Spleen (tissue), 11 donors: ENCODE data around the gene LRRC8D. TPM values are rescaled to one million over a fixed set of nuclear protein-coding genes. Genes with fewer than 3 reads are reported as not detected.

Experiments used
- DNase-seq: peaks from one replicate; pipeline ENCODE4 v3.0.0-alpha.2; 2020
- H3K27ac ChIP-seq, 8 donors: fragments of 200-600 bp; sonication (generic) in 7 of 8; 1 replicate in 4 of 8; 2 replicates in 4 of 8; pipeline versions ENCODE4 v1.5.0 to v1.8.0; 2016 to 2021; ENCODE audit warnings: inconsistent platforms in 4 of 8, mild to moderate bottlenecking in 4 of 8, moderate library complexity in 1 of 8
- H3K27me3 ChIP-seq, 7 donors: fragments of 200-600 bp; sonication (generic) in 6 of 7; replicated peaks in 1 of 7; 1 replicate in 4 of 7; 2 replicates in 3 of 7; pipeline versions ENCODE4 v1.5.0 to v1.8.0; 2016 to 2021; ENCODE audit warnings: inconsistent platforms in 3 of 7, mild to moderate bottlenecking in 1 of 7
- H3K36me3 ChIP-seq, 6 donors: fragments of 200-600 bp; sonication (generic) in 5 of 6; 1 replicate in 4 of 6; 2 replicates in 2 of 6; pipeline versions ENCODE4 v1.5.0 to v1.8.0; 2016 to 2021; ENCODE audit warnings: inconsistent platforms in 2 of 6
- H3K4me1 ChIP-seq, 6 donors: fragments of 200-600 bp; sonication (generic) in 5 of 6; 1 replicate in 3 of 6; 2 replicates in 3 of 6; pipeline versions ENCODE4 v1.5.0 to v1.8.0; 2016 to 2021; ENCODE audit warnings: inconsistent platforms in 3 of 6
- H3K4me3 ChIP-seq, 8 donors: fragments of 200-600 bp; sonication (generic) in 7 of 8; 1 replicate in 4 of 8; 2 replicates in 4 of 8; pipeline versions ENCODE4 v1.5.0 to v1.8.0; 2016 to 2021; ENCODE audit warnings: inconsistent platforms in 4 of 8, mild to moderate bottlenecking in 4 of 8, moderate library complexity in 2 of 8
- H3K9me3 ChIP-seq, 8 donors: fragments of 200-600 bp; sonication (generic) in 7 of 8; 1 replicate in 4 of 8; 2 replicates in 4 of 8; pipeline versions ENCODE4 v1.5.0 to v1.8.0; 2016 to 2021; ENCODE audit warnings: inconsistent platforms in 4 of 8
- POLR2A ChIP-seq, 3 donors: fragments of 450-650 bp; IDR thresholded peaks; one replicate each; pipeline ENCODE4 v1.5.1; 2017; ENCODE audit warnings: antibody characterized with exemption in 3 of 3, mild to moderate bottlenecking in 1 of 3
- POLR2AphosphoS5 ChIP-seq, 3 donors: sonication (generic); formaldehyde crosslinking; IDR thresholded peaks; one replicate each; pipeline ENCODE4 v1.5.1; 2017; ENCODE audit warnings: antibody characterized with exemption in 3 of 3
- WGBS, 5 donors: extraction: QIAGEN DNeasy Blood & Tissue Kit in 3 of 5; methylation state at CpG; one replicate each; pipeline versions ENCODE4 v1.1.5 to v1.1.7; 2013 to 2018; 5-methylcytosine and 5-hydroxymethylcytosine counted together
- intact Hi-C: fragments of 100-400 bp; cut with DNase I; formaldehyde crosslinking; loops from one replicate; pipeline ENCODE4 v1.15.0; 2023; ENCODE audit warnings: low total_unique reads
- polyA plus RNA-seq, 3 donors: library from polyadenylated mRNA; stranded (reverse); fragments of 200-250 nt; gene quantifications; one replicate each; pipeline ENCODE4 v1.2.1, GENCODE V29; 2013
- total RNA-seq, 7 donors: library from RNA; depleted of rRNA in 3 of 7; stranded (reverse); fragments of >200 nt in 3 of 7; fragmentation: NEBNext Ultra II Directional in 4 of 7; extraction: Animal tissue kit (Norgen Biotek cat#: 25700) in 4 of 7; gene quantifications; one replicate each; pipeline versions ENCODE4 v1.1.0 to v1.2.1, GENCODE V29; 2016 to 2021
- TF ChIP-seq, protein P1 (sequence below), 11 experiments: fragments of 200-600 bp in 7 of 11; fragments of 450-650 bp in 4 of 11; sonication (generic) in 4 of 11; IDR thresholded peaks in 8 of 11; conservative IDR thresholded peaks in 3 of 11; 1 replicate in 7 of 11; 2 replicates in 4 of 11; pipeline versions ENCODE4 v1.4.0 to v1.8.0; 2016 to 2021; ENCODE audit warnings: antibody characterized with exemption in 11 of 11, inconsistent platforms in 4 of 11, mild to moderate bottlenecking in 1 of 11
- donor health status: healthy with polysubstance abuse.
- donor health status: DM: no; HTN: no; CAD: no; lungs with moderate emphysema.
- donor health status: DM: no; HTN: no; CAD: no.
- donor health status: Bipolar disorder and iron deficiency.
- donor health status: healthy.
- donor health status: DM: no; HTN: no; CAD: no.
- donor health status: DM: yes; HTN: yes; CAD: no.

Gene LRRC8D
- total and polyA plus RNA-seq, 10 donors: 12.8 to 42.0 (median 34.5) TPM

DNA sequence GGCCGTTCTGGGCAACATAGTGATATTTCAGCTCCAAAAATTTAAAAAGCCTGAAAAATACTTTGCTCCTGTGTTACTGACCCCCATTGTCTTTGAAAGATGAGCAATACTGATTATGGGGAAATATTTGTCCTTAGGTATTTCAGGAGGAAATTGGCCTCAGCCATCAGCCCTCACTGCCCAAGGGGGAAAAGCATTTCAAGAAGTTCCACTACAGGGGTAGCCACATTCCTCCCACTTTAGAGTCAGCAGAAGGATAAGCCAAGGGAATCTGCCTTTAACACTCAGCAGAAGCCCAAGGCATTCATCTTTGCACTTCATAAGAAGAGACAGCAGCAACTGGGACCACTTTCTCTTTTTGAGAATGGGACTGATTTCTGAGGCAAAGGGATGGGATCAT lies 133.6 kb downstream of the LRRC8D start:
- TF ChIP-seq POLR2A (IDR thresholded peaks at IDR 0.05) (no peak), POLR2AphosphoS5 (IDR thresholded peaks at IDR 0.05) (no peak)
- TF ChIP-seq, protein P1, sequence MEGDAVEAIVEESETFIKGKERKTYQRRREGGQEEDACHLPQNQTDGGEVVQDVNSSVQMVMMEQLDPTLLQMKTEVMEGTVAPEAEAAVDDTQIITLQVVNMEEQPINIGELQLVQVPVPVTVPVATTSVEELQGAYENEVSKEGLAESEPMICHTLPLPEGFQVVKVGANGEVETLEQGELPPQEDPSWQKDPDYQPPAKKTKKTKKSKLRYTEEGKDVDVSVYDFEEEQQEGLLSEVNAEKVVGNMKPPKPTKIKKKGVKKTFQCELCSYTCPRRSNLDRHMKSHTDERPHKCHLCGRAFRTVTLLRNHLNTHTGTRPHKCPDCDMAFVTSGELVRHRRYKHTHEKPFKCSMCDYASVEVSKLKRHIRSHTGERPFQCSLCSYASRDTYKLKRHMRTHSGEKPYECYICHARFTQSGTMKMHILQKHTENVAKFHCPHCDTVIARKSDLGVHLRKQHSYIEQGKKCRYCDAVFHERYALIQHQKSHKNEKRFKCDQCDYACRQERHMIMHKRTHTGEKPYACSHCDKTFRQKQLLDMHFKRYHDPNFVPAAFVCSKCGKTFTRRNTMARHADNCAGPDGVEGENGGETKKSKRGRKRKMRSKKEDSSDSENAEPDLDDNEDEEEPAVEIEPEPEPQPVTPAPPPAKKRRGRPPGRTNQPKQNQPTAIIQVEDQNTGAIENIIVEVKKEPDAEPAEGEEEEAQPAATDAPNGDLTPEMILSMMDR (IDR thresholded peaks at IDR 0.05 in 8 of 11, conservative IDR thresholded peaks at IDR 0.05 in 3 of 11): no peak
- H3K4me3 ChIP-seq: no peak overlapping the region
- H3K36me3 ChIP-seq: no peaks in the 10 kb centered on the region
- 90 to 100% (median 96%) methylated on average over 1 of the region's 1 CpG for WGBS, 5 donors
- H3K9me3 ChIP-seq: no peaks in the 10 kb centered on the region
- no peak for DNase-seq
- intact Hi-C loops: no loop called here
- H3K27me3 ChIP-seq: no peaks in the 10 kb centered on the region
- peaks cover 0 to 14% (median 2%) of the 10 kb centered on the region in 6 donors for H3K4me1 ChIP-seq
- no peak overlapping the region for H3K27ac ChIP-seq

DNA sequence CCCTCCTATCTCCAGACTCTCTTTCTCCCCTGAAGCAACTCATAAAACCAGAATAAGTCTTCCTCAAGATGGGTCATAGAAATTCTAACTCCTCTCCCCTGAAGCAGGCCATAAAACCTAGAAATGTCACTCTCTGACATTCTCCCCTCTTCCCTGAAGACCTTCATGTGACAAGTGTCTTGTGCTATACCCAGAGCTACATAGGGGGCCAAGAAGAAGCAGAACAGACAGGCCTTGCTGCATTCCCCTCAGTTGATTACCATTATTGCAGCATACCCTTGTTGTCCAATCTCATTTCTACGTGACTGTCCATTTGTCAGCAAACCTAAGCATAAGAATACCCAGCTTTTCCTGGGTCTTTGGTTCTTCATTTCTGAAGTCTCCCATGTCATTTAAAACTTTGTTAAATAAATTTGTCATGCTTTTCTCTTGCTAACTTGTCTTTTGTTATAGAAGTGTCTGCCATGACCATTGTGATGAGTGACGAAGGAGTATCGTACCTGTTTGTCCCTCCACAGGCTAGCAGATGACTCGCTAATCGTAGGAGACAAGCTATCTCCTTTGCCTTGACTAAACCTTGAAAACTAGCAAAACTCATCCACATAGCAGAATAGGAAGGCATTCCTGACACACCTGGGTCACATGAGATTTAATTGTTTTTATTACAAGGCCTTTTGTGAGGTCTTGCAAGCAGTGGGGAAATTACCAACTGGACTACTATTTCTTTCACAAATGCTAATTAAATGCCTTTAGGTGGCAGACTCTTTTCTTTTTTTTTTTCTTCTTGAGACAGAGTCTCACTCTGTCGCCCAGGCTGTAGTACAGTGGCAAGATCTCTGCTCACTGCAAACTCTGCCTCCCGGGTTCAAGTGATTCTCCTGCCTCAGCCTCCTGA lies 134.7 kb downstream of the LRRC8D start:
- Histone ChIP-seq H3K27ac (no peak overlapping the region), H3K27me3 (no peaks in the 10 kb centered on the region), H3K4me3 (no peak overlapping the region), H3K4me1 (peaks cover 0 to 14% (median 2%) of the 10 kb centered on the region in 6 donors), H3K9me3 (no peaks in the 10 kb centered on the region), H3K36me3 (no peaks in the 10 kb centered on the region)
- TF ChIP-seq, protein P1 (IDR thresholded peaks at IDR 0.05 in 8 of 11, conservative IDR thresholded peaks at IDR 0.05 in 3 of 11): no peak
- WGBS, 5 donors: 91 to 98% (median 95%) methylated on average over 7 of the region's 7 CpGs
- no peak for DNase-seq
- intact Hi-C loops: no loop called here

DNA sequence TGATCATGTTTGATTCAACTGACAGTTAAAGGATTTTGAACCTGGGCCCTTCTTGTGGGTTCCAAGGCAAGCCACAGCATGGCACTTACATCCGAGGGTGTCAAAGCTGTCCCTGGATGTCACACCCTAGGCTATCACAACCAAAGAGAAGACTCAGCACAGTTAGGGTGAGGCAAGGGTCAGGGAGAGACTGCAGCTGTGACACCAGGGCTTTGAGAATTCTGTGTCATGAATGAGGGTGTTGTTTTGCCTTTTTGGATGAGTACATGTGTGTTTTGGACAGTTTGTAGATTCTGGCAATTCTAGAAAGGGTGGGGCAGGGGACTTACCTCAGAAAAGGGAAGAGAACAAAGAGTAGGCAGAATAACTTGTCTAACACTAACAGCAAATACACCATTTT lies 136.3 kb downstream of the LRRC8D start:
- H3K9me3 ChIP-seq: no peaks in the 10 kb centered on the region
- no peak overlapping the region for H3K4me3 ChIP-seq
- H3K27ac ChIP-seq: no peak overlapping the region
- intact Hi-C loops: no loop called here
- peaks cover 0 to 18% (median 5%) of the 10 kb centered on the region in 6 donors for H3K4me1 ChIP-seq
- DNase-seq: no peak
- TF ChIP-seq POLR2A (IDR thresholded peaks at IDR 0.05): no peak
- TF ChIP-seq POLR2AphosphoS5 (IDR thresholded peaks at IDR 0.05): no peak
- TF ChIP-seq, protein P1 (IDR thresholded peaks at IDR 0.05 in 8 of 11, conservative IDR thresholded peaks at IDR 0.05 in 3 of 11): no peak
- H3K36me3 ChIP-seq: no peaks in the 10 kb centered on the region
- no peaks in the 10 kb centered on the region for H3K27me3 ChIP-seq
- 17 to 50% (median 36%) methylated on average over 1 of the region's 1 CpG for WGBS, 5 donors

DNA sequence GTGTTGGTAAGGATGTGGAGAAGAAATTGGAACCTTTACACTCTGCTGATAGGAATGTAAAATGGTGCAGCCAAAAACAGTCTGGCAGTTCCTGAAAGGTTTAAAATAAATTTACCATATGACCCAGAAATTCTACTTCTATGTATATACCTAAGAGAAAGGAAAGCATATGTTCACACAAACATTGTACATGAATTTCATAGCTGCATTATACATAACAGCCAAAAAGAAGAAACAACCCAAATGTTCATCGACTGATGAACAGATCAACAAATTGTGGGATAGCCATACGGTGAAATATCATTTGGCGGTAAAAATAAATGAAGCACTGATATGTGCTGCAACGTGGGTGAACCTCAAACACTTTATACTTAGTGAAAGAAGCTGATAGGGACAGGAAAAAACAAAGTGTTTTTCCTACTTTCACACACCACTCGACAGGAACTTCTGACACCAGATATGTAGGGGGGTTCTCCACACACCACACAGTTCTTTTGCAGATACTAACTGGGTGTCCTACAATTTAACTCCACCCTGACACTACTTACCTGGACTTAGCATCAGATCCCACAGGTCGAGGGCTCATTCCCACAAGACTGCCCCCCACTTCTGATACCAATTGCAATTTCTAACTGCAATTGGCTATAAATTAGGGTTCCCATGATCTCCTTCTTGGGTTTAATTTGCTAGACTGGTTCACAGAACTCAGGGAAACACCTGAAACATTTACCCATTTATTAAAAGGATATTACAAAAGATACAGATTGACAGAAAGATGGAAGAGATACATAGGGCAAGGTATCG lies 138.2 kb downstream of the LRRC8D start:
- TF ChIP-seq, protein P1 (IDR thresholded peaks at IDR 0.05 in 8 of 11, conservative IDR thresholded peaks at IDR 0.05 in 3 of 11): no peak
- TF ChIP-seq POLR2AphosphoS5 (IDR thresholded peaks at IDR 0.05) (no peak), POLR2A (IDR thresholded peaks at IDR 0.05) (no peak)
- H3K36me3 ChIP-seq: no peaks in the 10 kb centered on the region
- intact Hi-C loops: no loop called here
- H3K27me3 ChIP-seq: no peaks in the 10 kb centered on the region
- no peaks in the 10 kb centered on the region for H3K9me3 ChIP-seq
- 76 to 84% (median 80%) methylated on average over 7 of the region's 7 CpGs for WGBS, 5 donors
- no peak overlapping the region for H3K27ac ChIP-seq
- peaks cover 0 to 15% (median 8%) of the 10 kb centered on the region in 6 donors for H3K4me1 ChIP-seq
- no peak for DNase-seq
- H3K4me3 ChIP-seq: no peak overlapping the region
